ENCODE measurements around the gene EPM2A.

DNA sequence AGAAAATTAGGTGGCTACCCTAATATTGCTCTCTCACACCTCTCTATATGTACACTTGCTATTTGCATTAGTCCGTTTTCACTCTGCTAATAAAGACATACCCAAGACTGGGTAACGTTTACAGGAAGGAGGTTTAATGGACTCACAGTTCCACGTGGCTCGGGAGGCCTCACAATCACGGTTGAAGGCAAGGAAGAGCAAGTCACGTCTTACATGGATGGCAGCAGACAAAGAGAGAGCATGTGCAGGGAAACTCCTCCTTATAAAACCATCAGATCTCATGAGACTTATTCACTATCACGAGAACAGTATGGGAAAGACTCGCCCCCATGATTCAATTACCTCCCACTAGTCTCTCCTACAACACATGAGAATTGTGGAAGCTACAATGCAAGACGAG is 53.4 kb downstream of the EPM2A start:
- TF ChIP-seq, protein P1, sequence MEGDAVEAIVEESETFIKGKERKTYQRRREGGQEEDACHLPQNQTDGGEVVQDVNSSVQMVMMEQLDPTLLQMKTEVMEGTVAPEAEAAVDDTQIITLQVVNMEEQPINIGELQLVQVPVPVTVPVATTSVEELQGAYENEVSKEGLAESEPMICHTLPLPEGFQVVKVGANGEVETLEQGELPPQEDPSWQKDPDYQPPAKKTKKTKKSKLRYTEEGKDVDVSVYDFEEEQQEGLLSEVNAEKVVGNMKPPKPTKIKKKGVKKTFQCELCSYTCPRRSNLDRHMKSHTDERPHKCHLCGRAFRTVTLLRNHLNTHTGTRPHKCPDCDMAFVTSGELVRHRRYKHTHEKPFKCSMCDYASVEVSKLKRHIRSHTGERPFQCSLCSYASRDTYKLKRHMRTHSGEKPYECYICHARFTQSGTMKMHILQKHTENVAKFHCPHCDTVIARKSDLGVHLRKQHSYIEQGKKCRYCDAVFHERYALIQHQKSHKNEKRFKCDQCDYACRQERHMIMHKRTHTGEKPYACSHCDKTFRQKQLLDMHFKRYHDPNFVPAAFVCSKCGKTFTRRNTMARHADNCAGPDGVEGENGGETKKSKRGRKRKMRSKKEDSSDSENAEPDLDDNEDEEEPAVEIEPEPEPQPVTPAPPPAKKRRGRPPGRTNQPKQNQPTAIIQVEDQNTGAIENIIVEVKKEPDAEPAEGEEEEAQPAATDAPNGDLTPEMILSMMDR (IDR thresholded peaks at IDR 0.05; ENCODE audit: insufficient read depth, low read length, poor library complexity, severe bottlenecking), result no peak
- no peak for TF ChIP-seq EZH2phosphoT487 (conservative IDR thresholded peaks at IDR 0.05; ENCODE audit: low read length)
